WTC11 (cell line): ENCODE measurements around the gene EFS. TPM values are rescaled to one million over a fixed set of nuclear protein-coding genes. Genes with fewer than 3 reads are reported as not detected.

Source experiments
- ATAC-seq: fragments of 200-7000 bp; cut with Tn5 transposase; 2 replicates; pipeline ENCODE4 v1.10.0; 2021; ENCODE audit warnings: mild to moderate bottlenecking, moderate library complexity
- CTCF ChIA-PET: fragments of 300-600 bp; sonication (Branson Sonifier 250); formaldehyde crosslinking; loops from one replicate; lab custom pipeline; 2021; ENCODE audit warnings: antibody characterized with exemption; lab: Charles Lee
- POLR2A ChIA-PET: fragments of 350-600 bp; sonication (Branson Sonifier 250); formaldehyde crosslinking; loops from one replicate; lab custom pipeline; 2021; ENCODE audit warnings: antibody characterized with exemption; lab: Charles Lee
- DNase-seq: peaks from one replicate; pipeline ENCODE4 v3.0.0; 2021; ENCODE audit warnings: low spot score
- H3K27ac Mint-ChIP-seq: 2 replicates; pipeline ENCODE4 v1.8.0; 2021; ENCODE audit warnings: mixed read lengths
- H3K27me3 Mint-ChIP-seq: 2 replicates; pipeline ENCODE4 v1.8.0; 2021; ENCODE audit warnings: low read depth, mild to moderate bottlenecking, moderate library complexity, mixed read lengths
- H3K36me3 Mint-ChIP-seq: 2 replicates; pipeline ENCODE4 v1.8.0; 2021; ENCODE audit warnings: mixed read lengths
- H3K4me1 Mint-ChIP-seq: 2 replicates; pipeline ENCODE4 v1.8.0; 2022; ENCODE audit warnings: mixed read lengths
- H3K4me3 Mint-ChIP-seq: 2 replicates; pipeline ENCODE4 v1.8.0; 2021; ENCODE audit warnings: mild to moderate bottlenecking, moderate library complexity, mixed read lengths
- H3K9me3 Mint-ChIP-seq: 2 replicates; pipeline ENCODE4 v1.8.0; 2021; ENCODE audit warnings: mixed read lengths
- ATF1 ChIP-seq: sonication (generic); formaldehyde crosslinking; IDR thresholded peaks from 2 replicates; pipeline ENCODE4 v1.8.1; 2023; ENCODE audit warnings: mild to moderate bottlenecking, moderate library complexity, missing genetic modification reagents
- ELF4 ChIP-seq: sonication (generic); formaldehyde crosslinking; IDR thresholded peaks from 2 replicates; pipeline ENCODE4 v1.8.1; 2022; ENCODE audit warnings: low read depth, mild to moderate bottlenecking, moderate library complexity, missing genetic modification reagents
- EMX1 ChIP-seq: fragments of 250-450 bp; sonication (Bioruptor Pico); IDR thresholded peaks from 2 replicates; pipeline ENCODE4 v1.8.0; 2021; ENCODE audit warnings: mild to moderate bottlenecking
- GABPB1 ChIP-seq: sonication (generic); formaldehyde crosslinking; IDR thresholded peaks from 2 replicates; pipeline ENCODE4 v1.8.1; 2023; ENCODE audit warnings: mild to moderate bottlenecking, missing genetic modification reagents
- GRHL2 ChIP-seq: fragments of 250-450 bp; sonication (Bioruptor Pico); IDR thresholded peaks from 2 replicates; pipeline ENCODE4 v1.8.0; 2022; ENCODE audit warnings: mild to moderate bottlenecking, moderate library complexity; ENCODE audit not compliant: insufficient replicate concordance, severe bottlenecking
- JUN ChIP-seq: sonication (generic); formaldehyde crosslinking; IDR thresholded peaks from 2 replicates; pipeline ENCODE4 v1.8.0; 2023; ENCODE audit warnings: mild to moderate bottlenecking, missing genetic modification reagents
- KAT7 ChIP-seq: sonication (generic); formaldehyde crosslinking; IDR thresholded peaks from 2 replicates; pipeline ENCODE4 v1.8.1; 2023; ENCODE audit warnings: missing genetic modification reagents, mild to moderate bottlenecking, borderline replicate concordance
- MXD4 ChIP-seq: fragments of 250-450 bp; sonication (Bioruptor Pico); IDR thresholded peaks from 2 replicates; pipeline ENCODE4 v1.8.0; 2021; ENCODE audit warnings: mild to moderate bottlenecking, moderate library complexity, borderline replicate concordance
- NFE2L1 ChIP-seq: sonication (generic); formaldehyde crosslinking; IDR thresholded peaks from 2 replicates; pipeline ENCODE4 v1.8.1; 2023; ENCODE audit warnings: missing genetic modification reagents
- NFYB ChIP-seq: sonication (generic); formaldehyde crosslinking; conservative IDR thresholded peaks from 2 replicates; pipeline ENCODE4 v1.8.0; 2022; ENCODE audit warnings: low read depth, missing genetic modification reagents
- SP1 ChIP-seq: sonication (generic); formaldehyde crosslinking; conservative IDR thresholded peaks from 2 replicates; pipeline ENCODE4 v1.8.1; 2022; ENCODE audit warnings: missing genetic modification reagents
- TP53 ChIP-seq: sonication (generic); formaldehyde crosslinking; IDR thresholded peaks from 2 replicates; pipeline ENCODE4 v1.8.1; 2023; ENCODE audit warnings: mild to moderate bottlenecking, missing genetic modification reagents
- ZNF138 ChIP-seq: sonication (generic); formaldehyde crosslinking; conservative IDR thresholded peaks from 2 replicates; pipeline ENCODE4 v1.8.1; 2022; ENCODE audit warnings: mild to moderate bottlenecking, moderate library complexity, missing genetic modification reagents
- ZNF396 ChIP-seq: fragments of 250-450 bp; sonication (Bioruptor Pico); IDR thresholded peaks from 2 replicates; pipeline ENCODE4 v1.8.0; 2021; ENCODE audit warnings: mild to moderate bottlenecking, moderate library complexity, borderline replicate concordance
- ZNF423 ChIP-seq: fragments of 250-450 bp; sonication (Bioruptor Pico); IDR thresholded peaks from 2 replicates; pipeline ENCODE4 v2.1.2; 2022; ENCODE audit warnings: mild to moderate bottlenecking, moderate library complexity
- total RNA-seq: library from RNA; stranded (reverse); gene quantifications from 3 replicates; pipeline ENCODE4 v1.2.3, GENCODE V29; 2021
- TF ChIP-seq, protein P1 (sequence below): sonication (generic); formaldehyde crosslinking; IDR thresholded peaks from 2 replicates; pipeline ENCODE4 v1.8.0; 2022; ENCODE audit warnings: mild to moderate bottlenecking, missing genetic modification reagents
- TF ChIP-seq, protein P2 (sequence below): sonication (generic); formaldehyde crosslinking; IDR thresholded peaks from 2 replicates; pipeline ENCODE4 v1.8.1; 2022; ENCODE audit warnings: mild to moderate bottlenecking, moderate library complexity, missing genetic modification reagents
- TF ChIP-seq, protein P3 (sequence below): sonication (generic); formaldehyde crosslinking; conservative IDR thresholded peaks from 2 replicates; pipeline ENCODE4 v1.8.1; 2022; ENCODE audit warnings: mild to moderate bottlenecking, missing genetic modification reagents
- TF ChIP-seq, protein P4 (sequence below): sonication (generic); formaldehyde crosslinking; IDR thresholded peaks from 2 replicates; pipeline ENCODE4 v1.8.0; 2022; ENCODE audit warnings: mild to moderate bottlenecking, missing genetic modification reagents
- TF ChIP-seq, protein P5 (sequence below): fragments of 250-450 bp; sonication (Bioruptor Pico); IDR thresholded peaks from 2 replicates; pipeline ENCODE4 v1.8.0; 2021; ENCODE audit warnings: mild to moderate bottlenecking
- TF ChIP-seq, protein P6 (sequence below): sonication (generic); formaldehyde crosslinking; conservative IDR thresholded peaks from 2 replicates; pipeline ENCODE4 v1.8.1; 2023; ENCODE audit warnings: mild to moderate bottlenecking, low read depth, missing genetic modification reagents, moderate library complexity
- TF ChIP-seq, protein P7 (sequence below): fragments of 200-600 bp; IDR thresholded peaks from 2 replicates; pipeline ENCODE4 v1.8.0; 2022; ENCODE audit warnings: antibody characterized with exemption

Gene EFS
- total RNA-seq, 1 experiment from 2014 or later = 35.3 TPM

DNA sequence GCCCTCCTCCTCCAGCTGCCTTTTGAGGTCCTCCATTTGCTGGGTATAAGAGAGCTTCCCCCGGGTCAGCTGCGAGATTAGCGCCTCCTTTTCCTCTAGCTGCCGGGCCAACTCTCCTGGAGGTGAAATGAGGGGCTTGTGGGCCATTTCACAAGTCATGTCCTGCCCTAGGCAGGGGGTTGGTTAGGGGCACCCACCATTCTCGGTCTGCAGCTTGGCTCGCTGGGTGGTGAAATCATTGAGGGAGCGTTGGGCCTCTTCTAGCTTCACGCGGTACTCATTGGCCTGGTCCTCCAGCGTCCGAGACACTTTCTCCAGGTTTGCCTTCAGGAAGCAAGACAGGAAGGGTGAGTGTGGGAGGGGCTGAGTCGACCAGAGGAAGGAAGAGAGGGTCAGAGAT lies 24.4 kb upstream of the EFS start:
- Mint-ChIP-seq H3K4me1 (peaks cover 17% of the 10 kb centered on the region), H3K27me3 (peaks cover 29% of the 10 kb centered on the region)
- TF ChIP-seq, protein P1, sequence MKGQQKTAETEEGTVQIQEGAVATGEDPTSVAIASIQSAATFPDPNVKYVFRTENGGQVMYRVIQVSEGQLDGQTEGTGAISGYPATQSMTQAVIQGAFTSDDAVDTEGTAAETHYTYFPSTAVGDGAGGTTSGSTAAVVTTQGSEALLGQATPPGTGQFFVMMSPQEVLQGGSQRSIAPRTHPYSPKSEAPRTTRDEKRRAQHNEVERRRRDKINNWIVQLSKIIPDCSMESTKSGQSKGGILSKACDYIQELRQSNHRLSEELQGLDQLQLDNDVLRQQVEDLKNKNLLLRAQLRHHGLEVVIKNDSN (CRISPR knock-in tag) = no peak
- TF ChIP-seq, protein P2, sequence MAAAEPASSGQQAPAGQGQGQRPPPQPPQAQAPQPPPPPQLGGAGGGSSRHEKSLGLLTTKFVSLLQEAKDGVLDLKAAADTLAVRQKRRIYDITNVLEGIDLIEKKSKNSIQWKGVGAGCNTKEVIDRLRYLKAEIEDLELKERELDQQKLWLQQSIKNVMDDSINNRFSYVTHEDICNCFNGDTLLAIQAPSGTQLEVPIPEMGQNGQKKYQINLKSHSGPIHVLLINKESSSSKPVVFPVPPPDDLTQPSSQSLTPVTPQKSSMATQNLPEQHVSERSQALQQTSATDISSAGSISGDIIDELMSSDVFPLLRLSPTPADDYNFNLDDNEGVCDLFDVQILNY (CRISPR knock-in tag) = no peak
- TF ChIP-seq ZNF138 (no peak), KAT7 (CRISPR knock-in tag) (no peak), TP53 (CRISPR knock-in tag) (no peak)
- TF ChIP-seq, all 79 proteins: peak for 0
- ChIA-PET POLR2A (interaction anchor here (1.6 kb wide), 1 partner anchor 13 kb away, joined by 4 read pairs; the partner anchor contains the start of gene CMTM5), CTCF (interaction anchor here (1.0 to 3.7 kb wide), 7 partner anchors 10 to 269 kb away, joined by 3 to 27 read pairs (median 6); partner anchors contain the start of gene CMTM5)
- Mint-ChIP-seq H3K9me3 (peaks cover 5% of the 10 kb centered on the region), H3K27ac (no peak overlapping the region), H3K4me3 (no peak overlapping the region), H3K36me3 (no peaks in the 10 kb centered on the region)
- DNase-seq (no peak), ATAC-seq (no peak)

DNA sequence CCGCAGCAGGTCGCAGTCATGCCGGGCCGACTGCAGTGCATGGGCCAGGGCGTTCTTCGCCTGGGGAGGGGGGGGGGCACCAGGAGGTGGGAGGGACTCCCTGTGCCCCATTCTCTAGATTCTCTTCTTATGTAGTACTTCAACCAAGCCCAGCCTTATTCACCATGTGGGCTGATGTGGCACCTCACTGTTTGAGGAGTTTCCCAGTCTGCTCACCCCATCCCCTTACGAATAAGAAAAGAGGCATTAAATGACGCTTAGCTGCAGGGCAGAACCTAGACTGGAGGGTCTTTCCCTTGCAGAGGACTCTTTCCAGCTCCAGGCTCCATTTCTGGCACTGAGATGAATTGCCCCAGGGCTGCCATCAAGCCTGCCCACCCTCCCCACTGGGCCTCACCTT lies 24.0 kb upstream of the EFS start:
- H3K9me3 Mint-ChIP-seq = peaks cover 5% of the 10 kb centered on the region
- ATAC-seq = peak; percentile 56
- CTCF ChIA-PET = interaction anchor here (0.7 to 3.7 kb wide), 8 partner anchors 10 to 906 kb away, joined by 3 to 27 read pairs (median 6); partner anchors contain the start of gene CMTM5
- no peak overlapping the region for H3K27ac Mint-ChIP-seq
- TF ChIP-seq NFYB (CRISPR knock-in tag) (no peak), GABPB1 (CRISPR knock-in tag) (no peak), ZNF423 (CRISPR knock-in tag) (no peak), ZNF396 (CRISPR knock-in tag) (no peak), JUN (CRISPR knock-in tag) (no peak), SP1 (CRISPR knock-in tag) (no peak), ATF1 (no peak)
- TF ChIP-seq, protein P3, sequence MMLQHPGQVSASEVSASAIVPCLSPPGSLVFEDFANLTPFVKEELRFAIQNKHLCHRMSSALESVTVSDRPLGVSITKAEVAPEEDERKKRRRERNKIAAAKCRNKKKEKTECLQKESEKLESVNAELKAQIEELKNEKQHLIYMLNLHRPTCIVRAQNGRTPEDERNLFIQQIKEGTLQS (CRISPR knock-in tag) = no peak
- TF ChIP-seq, protein P4, sequence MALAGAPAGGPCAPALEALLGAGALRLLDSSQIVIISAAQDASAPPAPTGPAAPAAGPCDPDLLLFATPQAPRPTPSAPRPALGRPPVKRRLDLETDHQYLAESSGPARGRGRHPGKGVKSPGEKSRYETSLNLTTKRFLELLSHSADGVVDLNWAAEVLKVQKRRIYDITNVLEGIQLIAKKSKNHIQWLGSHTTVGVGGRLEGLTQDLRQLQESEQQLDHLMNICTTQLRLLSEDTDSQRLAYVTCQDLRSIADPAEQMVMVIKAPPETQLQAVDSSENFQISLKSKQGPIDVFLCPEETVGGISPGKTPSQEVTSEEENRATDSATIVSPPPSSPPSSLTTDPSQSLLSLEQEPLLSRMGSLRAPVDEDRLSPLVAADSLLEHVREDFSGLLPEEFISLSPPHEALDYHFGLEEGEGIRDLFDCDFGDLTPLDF (CRISPR knock-in tag) = no peak
- TF ChIP-seq, protein P5, sequence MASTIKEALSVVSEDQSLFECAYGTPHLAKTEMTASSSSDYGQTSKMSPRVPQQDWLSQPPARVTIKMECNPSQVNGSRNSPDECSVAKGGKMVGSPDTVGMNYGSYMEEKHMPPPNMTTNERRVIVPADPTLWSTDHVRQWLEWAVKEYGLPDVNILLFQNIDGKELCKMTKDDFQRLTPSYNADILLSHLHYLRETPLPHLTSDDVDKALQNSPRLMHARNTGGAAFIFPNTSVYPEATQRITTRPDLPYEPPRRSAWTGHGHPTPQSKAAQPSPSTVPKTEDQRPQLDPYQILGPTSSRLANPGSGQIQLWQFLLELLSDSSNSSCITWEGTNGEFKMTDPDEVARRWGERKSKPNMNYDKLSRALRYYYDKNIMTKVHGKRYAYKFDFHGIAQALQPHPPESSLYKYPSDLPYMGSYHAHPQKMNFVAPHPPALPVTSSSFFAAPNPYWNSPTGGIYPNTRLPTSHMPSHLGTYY (CRISPR knock-in tag) = no peak
- POLR2A ChIA-PET = interaction anchor here (1.6 kb wide), 1 partner anchor 12 kb away, joined by 4 read pairs; the partner anchor contains the start of gene CMTM5
- no peak overlapping the region for H3K4me3 Mint-ChIP-seq
- peaks cover 17% of the 10 kb centered on the region for H3K4me1 Mint-ChIP-seq
- H3K27me3 Mint-ChIP-seq = peaks cover 27% of the 10 kb centered on the region
- DNase-seq = no peak
- no peaks in the 10 kb centered on the region for H3K36me3 Mint-ChIP-seq

DNA sequence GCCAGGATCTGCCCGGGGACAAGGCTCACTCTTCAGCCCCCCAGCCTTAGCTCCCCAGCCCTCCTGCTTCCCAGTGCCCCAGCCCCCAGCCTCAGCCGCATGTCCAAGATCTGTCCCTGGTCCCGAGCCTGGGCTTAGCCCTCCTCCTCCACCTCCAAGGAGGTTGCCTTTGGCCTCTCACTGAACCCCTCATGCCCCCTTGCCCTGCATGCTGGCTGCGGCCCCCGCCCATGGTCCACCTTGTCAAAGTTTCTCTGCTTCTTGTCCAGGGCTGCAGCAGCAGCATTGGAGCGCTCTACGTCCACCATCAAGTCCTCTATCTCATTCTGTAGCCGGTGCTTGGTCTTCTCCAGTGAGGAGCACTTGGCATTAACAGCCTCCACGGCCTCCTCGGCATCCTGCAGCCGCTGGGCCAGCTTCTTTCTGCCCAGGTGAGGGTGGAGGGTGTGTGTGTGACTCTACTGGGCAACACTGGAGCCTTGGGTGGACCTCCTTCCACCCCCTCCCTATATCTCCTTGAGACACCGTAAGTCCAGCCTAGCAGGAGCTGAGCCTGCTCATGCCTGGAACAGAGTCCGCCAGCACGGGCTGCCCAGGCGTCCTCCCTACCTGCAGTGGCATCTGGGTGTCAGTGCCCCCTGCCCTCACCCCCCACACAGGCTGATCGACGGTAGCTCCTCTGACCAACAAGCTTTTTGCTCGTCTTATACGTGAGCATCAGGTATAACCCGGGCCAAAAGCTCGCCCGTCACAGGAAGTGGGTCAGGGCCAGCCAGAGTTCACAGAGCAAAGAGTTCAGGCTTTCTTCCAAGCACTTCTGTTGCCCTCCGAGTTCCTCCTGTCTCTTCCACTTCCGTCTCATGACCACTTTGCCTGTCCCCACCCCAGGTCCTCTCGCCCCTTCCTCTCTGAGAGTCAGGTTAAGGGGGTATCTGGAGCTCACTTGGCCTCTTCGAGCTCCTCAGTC lies 23.2 kb upstream of the EFS start:
- CTCF ChIA-PET = interaction anchor here (0.5 to 3.7 kb wide), 9 partner anchors 9 to 907 kb away, joined by 3 to 27 read pairs (median 5); partner anchors contain the start of gene CMTM5
- DNase-seq (no peak), ATAC-seq (no peak)
- no peak overlapping the region for H3K4me3 Mint-ChIP-seq
- H3K4me1 Mint-ChIP-seq = peaks cover 17% of the 10 kb centered on the region
- no peak overlapping the region for H3K27ac Mint-ChIP-seq
- H3K27me3 Mint-ChIP-seq = peaks cover 26% of the 10 kb centered on the region
- H3K9me3 Mint-ChIP-seq = no peaks in the 10 kb centered on the region
- POLR2A ChIA-PET = no interaction called here
- H3K36me3 Mint-ChIP-seq = no peaks in the 10 kb centered on the region
- TF ChIP-seq EMX1 (CRISPR knock-in tag) = no peak
- TF ChIP-seq, protein P6, sequence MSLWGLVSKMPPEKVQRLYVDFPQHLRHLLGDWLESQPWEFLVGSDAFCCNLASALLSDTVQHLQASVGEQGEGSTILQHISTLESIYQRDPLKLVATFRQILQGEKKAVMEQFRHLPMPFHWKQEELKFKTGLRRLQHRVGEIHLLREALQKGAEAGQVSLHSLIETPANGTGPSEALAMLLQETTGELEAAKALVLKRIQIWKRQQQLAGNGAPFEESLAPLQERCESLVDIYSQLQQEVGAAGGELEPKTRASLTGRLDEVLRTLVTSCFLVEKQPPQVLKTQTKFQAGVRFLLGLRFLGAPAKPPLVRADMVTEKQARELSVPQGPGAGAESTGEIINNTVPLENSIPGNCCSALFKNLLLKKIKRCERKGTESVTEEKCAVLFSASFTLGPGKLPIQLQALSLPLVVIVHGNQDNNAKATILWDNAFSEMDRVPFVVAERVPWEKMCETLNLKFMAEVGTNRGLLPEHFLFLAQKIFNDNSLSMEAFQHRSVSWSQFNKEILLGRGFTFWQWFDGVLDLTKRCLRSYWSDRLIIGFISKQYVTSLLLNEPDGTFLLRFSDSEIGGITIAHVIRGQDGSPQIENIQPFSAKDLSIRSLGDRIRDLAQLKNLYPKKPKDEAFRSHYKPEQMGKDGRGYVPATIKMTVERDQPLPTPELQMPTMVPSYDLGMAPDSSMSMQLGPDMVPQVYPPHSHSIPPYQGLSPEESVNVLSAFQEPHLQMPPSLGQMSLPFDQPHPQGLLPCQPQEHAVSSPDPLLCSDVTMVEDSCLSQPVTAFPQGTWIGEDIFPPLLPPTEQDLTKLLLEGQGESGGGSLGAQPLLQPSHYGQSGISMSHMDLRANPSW (CRISPR knock-in tag) = no peak
- TF ChIP-seq ELF4 (CRISPR knock-in tag) = no peak
- no peak for TF ChIP-seq NFE2L1
- TF ChIP-seq MXD4 = no peak
- no peak for TF ChIP-seq GRHL2
- TF ChIP-seq, protein P7, sequence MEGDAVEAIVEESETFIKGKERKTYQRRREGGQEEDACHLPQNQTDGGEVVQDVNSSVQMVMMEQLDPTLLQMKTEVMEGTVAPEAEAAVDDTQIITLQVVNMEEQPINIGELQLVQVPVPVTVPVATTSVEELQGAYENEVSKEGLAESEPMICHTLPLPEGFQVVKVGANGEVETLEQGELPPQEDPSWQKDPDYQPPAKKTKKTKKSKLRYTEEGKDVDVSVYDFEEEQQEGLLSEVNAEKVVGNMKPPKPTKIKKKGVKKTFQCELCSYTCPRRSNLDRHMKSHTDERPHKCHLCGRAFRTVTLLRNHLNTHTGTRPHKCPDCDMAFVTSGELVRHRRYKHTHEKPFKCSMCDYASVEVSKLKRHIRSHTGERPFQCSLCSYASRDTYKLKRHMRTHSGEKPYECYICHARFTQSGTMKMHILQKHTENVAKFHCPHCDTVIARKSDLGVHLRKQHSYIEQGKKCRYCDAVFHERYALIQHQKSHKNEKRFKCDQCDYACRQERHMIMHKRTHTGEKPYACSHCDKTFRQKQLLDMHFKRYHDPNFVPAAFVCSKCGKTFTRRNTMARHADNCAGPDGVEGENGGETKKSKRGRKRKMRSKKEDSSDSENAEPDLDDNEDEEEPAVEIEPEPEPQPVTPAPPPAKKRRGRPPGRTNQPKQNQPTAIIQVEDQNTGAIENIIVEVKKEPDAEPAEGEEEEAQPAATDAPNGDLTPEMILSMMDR = no peak
- TF ChIP-seq KAT7 (CRISPR knock-in tag) = no peak
